ENCODE measurements around the gene SRRM1.
"Not testable (repeated sequence)": the region's sequence is repeated elsewhere in the genome, so short reads cannot be mapped to it uniquely, and the experiment has no call there.

SRRM1 gene

DNA sequence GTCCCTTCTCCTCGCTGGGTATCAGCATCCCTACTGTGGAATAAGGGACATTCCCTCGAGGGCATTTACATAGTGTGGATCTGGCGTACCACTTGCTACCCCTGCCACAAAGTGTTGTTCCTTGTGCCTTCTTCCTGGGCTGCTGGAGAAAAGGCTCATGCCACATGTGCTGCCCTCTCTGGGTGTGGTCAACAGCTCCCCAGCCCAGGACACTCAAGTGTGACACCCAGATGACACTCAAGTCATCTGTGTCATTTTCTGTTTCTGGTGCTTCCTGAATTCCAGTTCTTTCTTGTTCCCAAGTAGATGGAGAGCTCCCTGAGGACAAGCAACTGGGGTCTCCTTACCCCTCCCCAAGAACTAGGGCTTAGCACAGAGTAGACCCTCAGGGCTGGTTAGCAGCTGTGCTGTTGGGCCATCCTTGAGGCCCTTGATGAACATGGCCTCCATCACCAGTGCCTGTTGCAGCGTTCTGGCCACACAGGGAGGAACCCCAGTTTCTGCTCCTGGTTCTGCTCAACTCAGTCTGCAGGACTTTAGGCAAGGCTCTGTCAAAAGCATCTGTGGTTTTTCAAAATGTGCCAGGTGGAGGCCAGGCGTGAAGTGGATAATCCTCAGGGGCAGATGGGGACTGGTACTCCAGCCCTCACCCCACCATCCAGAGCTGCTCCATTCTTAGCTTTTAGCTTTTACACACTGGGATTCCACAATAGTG, 53.1 kb downstream of the SRRM1 start:
- DNase-seq, result no peak

DNA sequence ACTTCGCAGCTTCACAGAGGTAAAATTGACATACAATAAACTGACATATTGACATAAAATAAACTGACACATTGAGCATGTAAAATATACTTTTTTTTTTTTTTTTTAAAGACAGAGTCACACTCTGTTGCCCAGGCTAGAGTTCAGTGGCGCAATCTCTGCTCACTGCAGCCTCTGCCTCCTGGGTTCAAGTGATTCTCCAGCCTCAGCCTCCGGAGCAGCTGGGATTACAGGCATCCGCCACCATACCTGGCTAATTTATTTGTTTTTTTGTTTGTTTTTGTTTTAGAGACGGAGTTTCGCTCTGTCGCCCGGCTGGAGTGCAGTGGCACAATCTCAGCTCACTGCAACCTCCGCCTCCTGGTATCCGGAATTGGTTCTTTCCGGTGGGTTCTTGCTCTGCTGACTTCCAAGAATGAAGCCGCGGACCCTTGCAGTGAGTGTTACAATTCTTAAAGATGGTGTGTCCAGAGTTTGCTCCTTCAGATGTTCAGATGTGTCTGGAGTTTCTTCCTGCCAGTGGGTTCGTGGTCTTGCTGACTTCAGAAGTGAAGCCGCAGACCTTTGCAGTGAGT, 53.7 kb downstream of the SRRM1 start:
- no peak for DNase-seq

DNA sequence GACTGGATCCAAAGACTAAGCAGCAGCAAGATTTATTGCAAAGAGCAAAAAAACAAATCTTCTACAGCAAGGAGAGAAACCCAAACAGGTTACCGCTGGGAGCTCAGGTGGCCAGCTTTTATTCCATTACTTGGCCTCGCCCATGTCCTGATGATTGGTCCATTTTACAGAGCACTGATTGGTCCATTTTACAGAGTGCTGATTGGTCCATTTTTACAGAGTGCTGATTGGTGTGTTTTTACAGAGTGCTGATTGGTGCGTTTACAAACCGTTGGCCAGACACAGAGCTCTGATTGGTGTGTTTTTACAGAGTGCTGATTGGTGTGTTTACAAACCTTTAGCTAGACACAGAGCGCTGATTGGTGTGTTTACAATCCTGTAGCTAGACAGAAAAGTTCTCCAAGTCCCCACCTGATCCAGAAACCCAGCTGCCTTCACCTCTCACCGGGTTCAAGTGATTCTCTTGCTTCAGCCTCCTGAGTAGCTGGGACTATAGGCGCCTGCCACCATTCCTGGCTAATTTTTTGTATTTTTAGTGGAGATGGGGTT, 54.4 kb downstream of the SRRM1 start:
- not testable (repeated sequence) for DNase-seq

DNA sequence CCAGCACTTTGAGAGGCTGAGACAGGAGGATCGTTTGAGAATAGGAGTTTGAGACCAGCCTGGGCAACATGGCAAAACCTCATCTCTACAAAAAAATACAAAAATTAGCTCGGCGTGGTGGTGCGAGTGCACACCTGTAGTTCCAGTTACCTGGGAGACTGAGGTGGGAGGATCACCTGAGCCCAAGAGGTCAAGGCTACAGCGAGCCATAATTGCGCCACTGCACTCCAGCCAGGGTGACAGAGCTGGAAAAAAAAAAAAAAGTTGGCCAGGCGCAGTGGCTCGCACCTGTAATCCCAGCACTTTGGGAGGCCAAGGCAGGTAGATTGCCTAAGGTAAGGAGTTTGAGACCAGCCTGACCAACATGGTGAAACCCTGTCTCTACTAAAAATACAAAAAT, 55.2 kb downstream of the SRRM1 start:
- DNase-seq, result not testable (repeated sequence)

DNA sequence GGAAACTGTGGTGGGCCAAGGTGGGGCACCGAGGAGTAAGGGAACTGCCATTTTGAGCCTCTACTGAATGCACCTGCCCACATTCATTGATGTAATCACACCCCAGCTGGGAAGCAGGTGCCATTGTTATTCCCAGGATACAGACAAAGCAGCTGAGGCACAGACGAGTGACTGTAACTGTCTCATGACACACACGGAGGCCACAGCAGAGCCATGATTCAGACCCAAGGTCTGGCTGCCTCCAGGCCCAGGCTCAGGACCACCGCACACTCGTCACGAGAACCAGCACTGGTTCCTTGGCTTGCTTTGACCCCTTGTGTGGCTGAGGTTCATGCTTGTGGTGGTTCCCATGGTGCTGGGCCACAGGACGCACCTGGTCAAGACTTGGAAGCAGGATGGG, 56.5 kb downstream of the SRRM1 start:
- DNase-seq, result peak in 1 of 3 experiments; percentile 48

DNA sequence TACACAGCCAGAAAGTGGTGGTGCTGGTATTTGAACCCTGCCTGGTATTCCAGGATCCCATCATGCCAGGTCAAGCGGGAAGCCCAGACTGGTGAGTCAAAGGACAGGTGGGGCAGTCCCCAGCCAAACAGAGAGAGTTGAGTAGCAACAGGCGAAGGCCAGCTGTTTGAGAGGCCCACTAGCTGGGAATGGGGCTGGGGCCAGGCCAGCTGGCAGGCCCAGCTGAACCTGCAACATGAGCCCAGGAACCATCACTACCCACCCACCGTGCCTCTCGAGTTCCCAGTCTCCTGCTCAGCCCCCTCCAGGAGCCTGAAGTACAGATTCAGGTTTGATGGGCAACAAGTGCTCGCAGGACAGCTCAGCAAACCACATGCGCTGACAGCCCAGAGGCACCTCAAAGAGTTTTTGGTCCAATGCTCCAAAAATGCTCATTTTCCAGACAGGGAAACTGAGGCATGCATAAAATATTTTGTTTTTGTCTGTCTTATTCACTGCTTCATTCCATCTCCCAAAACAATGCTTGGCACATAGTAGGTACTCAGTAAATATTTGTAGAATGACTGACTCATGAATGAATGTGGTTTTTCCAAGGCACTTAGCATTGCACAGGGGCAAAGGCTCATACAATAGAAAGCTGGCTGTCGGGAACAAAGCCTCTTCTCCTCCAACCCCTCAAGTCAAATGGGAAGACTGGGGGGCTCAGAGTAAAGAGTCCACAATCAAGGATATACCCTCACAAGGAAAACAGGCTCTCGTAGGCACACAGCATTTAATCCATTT, 59.6 kb downstream of the SRRM1 start:
- DNase-seq, result peak in 1 of 3 experiments; percentile 29

DNA sequence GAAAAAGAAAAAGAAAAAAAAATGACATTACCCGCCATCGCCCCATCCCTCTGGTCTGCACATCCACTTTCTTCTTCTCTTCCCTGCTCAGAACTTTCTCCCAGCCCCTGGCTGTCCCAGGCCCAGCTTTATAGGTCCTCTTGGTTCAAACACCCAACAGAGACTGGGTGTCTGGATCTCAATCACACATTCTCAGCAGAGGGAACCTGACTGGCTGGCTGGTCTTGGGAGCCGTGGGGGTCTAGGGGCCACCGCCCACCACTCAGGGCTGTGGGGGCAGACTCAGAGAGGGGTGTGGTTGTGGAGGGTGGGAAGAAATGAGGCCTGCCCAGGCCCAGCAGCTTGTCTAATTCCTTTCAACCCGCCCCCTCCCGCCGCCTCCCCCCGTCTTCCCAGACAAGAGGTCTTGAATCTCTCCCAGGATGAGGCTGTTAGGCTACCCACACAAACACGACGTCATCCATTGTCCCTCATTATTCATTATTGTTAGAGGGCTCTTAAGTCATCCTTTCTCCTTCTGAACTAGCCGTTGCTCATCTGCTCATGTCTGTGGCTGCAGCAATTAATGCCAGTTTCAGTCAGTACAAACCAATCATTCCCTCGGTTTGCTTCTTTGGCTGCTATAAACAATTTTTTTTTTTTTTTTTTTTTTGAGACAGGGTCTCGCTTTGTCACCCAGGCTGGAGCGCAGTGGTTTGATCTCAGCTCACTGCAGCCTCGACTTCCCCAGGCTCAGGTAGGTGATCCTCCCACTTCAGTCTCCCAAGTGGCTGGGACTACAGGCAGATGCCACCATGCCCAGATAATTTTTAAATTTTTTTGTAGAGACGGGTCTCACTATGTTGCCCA, 61.5 kb downstream of the SRRM1 start:
- DNase-seq, result peak; percentile 53 to 83 (median 77)

DNA sequence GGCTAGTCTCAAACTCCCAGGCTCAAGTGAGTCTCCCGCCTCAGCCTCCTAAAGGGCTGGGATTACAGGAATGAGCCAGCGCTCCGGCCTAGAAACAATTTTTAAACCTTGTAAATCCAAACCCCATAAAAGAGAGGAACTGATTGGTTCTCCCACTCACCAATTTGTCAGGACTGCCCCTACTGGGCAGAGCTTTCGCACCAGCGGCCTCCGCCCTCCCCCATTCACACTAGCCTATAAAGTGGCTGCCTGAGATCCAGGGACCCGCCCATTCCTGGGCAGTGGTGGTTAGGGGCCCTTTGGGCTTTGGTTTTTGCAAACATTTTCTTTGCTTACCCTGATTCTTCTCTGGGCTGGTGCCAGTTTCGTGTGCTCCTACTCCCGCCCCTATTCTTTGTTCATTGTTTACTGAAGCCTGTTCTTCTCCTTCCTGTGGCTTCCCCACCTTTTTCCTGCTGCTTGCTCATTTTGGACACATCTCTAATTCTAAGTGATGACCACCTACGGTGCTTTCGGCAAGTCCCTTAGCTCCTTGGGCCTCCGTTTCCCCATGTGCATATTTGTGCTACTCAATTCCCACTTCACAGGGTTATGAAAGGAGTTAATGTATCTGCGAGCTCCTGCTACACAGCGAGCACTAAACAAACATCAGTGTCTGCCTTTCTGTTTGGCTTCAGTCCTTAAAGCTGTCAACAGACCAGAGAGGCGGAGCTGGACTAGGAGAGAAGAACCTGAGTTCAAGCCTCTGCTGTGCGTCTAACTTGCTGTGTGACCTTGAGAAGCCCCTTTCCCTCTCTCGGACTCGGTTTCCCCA, 62.4 kb downstream of the SRRM1 start:
- peak; percentile 92 to 97 (median 94) for DNase-seq

DNA sequence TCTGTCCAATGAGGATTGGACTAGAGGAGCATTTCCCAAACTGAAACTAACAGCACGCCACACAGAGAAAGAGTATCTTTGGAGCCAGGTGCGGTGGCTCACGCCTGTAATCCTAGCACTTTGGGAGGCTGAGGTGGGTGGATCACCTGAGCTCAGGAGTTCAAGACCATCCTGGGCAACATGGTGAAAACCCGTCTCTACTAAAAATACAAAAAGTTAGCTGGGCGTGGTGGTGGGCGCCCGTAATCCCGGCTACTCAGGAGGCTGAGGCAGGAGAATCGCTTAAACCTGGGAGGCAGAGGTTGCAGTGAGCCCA, 62.9 kb downstream of the SRRM1 start:
- not testable (repeated sequence) for DNase-seq

DNA sequence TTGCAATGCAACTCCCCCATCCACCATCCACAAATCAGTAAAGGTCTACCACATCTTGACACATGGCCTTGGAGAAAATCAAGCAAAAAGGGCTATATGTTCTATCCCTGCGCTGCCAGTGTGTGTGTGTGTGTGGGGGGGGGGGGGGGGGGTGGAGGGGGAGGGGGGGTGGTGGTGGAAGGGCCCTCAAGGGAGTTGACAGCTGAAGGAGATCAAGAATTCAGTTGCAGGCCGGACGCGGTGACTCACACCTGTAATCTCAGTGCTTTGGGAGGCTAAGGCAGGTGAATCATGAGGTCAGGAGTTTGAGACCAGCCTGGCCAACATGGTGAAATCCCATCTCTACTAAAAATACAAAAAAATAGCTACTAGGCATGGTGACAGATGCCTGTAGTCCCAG, 64.6 kb downstream of the SRRM1 start:
- no peak for DNase-seq

DNA sequence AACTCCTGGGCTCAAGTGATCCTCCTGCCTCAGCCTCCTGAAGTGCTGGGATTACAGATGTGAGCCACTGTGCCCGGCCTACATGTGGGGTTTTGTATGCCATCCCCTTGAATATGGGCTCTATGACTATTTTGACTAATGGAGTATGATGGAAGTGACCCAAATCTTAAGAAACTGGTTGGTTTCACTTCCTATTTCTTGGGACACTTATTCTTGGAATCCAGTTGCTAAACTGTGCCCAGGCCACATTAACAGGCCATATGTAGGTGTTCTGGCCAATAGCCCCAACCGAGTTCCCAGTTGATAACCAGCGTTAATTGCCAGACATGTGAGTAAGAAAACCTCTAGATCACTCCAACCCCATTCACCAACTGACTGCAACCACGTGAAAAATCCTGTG, 65.8 kb downstream of the SRRM1 start:
- no peak for DNase-seq

DNA sequence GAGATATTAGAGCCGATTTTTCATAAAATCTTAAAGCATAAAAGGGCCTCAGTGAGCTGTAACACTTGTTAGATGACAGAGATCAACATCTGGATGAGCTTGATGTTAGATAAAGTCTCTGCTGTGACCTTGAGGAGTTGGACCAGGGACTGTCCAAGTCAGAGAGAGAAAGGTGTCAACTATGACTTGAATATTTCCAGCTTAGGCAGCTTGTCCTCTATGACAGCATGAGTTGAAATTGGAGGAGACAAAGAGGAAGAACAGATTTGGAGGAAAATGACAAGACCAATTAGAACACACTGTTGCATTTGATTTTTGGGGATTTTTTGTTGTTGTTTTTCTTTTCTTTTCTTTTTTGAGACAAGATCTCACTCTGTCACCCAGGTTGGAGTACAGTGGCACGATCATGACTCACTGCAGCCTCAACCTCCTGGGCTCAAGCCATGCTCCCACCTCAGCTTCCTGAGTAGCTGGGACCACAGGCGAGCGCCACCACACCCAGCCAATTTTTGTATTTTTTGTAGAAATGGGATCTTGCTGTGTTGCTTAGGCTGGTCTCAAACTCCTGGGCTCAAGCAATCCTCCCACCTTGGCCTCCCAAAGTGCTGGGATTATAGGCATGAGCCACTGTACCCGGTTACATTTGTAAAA, 66.8 kb downstream of the SRRM1 start:
- no peak for DNase-seq

DNA sequence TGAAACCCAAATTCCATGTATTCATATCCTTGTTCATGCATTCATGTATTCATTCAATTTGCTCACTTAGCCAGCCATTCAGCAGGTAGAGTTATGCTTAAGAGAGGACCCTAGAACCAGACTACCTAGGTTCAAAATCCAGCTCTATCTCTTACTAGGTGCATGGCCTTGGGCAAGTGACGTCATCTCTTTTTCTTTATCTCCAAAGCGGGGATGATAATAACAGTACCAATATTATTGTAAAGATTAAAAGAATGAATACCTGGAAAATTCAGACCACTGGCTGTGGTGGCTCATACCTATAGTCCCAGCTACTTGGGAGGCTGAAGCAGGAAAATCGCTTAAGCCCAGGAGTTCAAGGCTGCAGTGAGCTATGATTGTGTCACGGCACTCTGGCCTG, 68.2 kb downstream of the SRRM1 start:
- DNase-seq, result no peak

DNA sequence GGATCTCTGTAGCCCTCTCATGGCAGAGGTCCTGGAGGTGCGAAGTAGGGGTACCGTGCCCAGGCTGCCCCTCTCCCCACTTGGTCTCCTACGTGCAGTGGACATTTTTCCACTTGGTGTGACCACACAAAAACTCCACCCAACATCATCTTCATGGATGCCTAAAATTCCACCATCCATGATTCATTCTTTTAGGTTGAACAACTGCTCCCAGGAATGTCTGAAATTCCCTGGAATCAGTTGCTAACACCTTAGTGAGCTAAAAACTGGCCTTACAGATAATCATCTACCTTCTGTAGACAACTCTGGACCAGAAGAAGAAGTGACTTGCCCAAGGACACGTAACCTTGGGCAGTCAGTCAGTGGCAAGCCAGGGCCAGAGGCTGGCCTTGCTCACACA, 70.1 kb downstream of the SRRM1 start:
- no peak for DNase-seq

DNA sequence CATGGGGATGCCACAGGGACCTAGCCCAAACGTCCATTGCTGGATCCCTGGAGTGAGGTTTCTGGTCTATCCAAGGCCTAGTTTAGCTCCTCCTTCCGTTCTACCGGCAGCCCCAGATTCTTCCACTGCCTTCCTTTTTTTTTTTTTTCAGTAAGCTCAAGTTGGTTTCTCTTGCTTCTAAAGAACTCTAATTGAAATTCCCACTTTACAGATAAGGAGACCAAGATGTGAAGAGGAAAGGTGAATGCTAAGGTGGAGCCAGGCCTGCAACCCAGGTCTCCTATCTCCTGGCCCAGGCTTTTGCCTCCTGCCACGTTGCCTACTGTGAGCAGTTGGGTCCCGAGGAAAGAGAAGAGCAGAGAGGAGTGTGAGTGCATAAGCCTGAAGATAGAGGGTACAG, 70.6 kb downstream of the SRRM1 start:
- no peak for DNase-seq

DNA sequence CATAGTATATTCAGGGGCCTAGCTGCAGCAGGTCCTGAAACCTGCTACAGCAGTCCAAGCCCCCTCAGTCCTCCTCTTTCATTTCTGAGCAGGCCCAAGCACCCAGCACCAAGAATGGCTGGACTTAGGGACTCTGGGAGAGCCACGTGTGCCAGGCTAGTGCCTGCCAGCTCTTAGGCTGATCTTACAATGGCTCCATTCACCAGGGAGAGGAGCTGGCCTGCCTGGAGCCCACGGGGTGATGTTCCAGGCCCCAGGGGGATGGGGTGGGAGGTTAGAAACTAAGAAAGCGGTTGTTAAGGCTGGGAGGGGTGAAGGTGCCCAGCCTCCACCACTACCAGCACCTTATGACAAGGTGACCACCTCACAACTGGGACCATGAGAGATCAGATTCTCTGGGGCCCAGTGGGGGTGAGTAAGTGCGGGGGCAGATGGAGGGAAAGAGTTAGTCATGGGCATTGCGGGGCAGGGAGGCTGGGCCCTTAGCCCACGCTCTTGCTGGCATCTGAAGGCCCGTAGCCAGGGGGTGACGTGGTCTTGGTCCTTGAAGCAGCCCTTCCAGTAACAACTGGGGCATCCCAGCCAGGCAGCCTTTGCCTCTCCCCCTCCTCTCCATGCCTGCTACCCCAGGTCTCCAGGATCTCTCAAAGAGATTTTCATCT, 71.9 kb downstream of the SRRM1 start:
- DNase-seq, result no peak

DNA sequence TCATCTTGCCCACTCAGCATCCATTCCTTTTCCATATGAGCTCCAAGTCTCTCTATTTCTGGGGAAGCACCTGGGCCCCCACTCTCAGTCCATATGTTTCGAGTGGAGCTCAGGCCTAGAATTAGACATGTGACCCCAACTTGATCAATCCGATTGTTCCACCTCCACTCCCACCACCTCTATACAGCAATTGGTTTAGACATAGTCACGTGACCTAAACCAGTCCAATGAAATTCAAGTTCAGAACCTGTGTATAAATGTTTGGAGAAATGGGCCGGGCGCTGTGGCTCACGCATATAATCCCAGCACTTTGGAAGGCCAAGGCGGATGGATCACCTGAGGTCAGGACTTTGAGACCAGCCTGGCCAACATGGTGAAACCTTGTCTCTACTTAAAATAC, 72.6 kb downstream of the SRRM1 start:
- no peak for DNase-seq

DNA sequence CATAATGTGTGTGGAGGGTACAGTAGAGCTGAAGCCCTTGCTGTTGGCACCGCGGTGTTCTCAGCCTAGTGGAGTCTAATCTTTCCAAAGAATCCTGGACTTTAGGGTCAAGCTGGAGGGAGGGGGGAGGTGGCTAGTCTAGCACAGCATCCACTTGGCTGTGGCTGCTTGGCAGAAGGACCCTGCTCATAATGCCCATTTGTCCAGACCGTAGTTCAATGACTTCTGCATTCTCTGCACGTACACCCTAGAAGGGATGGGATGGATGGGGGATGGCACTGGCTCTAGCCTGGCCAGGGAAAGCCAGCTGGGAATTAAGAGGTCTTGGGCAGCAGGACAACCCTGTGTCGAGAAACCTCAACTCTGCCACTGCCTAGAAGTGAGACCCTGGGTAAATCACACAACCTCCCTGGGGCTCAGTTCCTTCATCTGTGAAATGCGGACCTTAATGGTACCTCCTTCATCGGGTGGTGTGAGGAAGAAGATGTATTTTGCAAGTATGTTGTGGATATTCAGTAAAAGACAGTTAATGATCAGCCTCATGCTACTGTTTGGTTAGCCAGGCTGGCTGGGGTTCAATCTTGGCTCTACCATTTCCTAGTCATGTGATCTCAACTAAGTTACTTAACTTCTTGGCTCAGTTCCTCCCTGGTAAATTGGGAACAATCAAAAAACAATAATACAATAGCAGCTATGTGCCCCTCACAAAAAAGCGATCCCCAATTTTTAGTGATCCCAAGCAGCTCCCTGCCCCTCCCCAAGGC, 75.0 kb downstream of the SRRM1 start:
- DNase-seq, result no peak

DNA sequence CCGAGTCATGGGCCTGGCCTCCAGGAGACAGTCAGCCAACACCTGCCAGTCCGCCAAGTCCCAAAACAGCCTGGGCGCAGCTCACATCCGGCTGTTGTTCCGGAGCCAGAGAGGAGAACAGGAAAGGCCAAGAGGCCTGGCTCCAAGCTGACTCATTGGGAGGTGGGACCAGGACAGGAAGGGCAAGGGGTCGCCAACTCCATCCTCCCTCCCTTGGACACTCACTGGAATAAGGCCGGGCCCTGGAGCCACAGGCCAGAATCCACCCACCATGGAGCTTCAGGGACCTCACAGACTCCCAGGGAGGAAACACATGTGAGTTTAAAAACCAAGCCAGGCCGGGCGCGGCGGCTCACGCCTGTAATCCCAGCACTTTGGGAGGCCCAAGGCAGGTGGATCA, 77.0 kb downstream of the SRRM1 start:
- DNase-seq, result no peak

DNA sequence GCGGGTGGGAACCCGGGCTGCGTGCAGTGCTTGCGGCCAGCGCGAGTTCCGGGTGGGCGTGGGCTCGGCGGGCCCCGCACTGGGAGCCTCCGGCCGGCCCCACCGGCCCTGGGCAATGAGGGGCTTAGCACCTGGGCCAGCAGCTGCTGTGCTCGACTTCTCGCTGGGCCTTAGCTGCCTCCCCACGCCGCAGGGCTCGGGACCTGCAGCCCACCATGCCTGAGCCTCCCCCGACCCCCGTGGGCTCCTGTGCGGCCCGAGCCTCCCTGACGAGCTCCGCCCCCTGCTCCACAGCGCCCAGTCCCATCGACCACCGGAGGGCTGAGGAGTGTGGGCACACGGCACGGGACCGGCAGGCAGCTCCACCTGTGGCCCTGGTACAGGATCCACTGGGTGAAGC, 78.4 kb downstream of the SRRM1 start:
- DNase-seq, result no peak

Measured in NCI-H1417 (cell line).